OCI-LY3 (cell line): ENCODE results near the gene LRP1B.

Experiments
- CTCF ChIP-seq: fragments of 200-600, 300-600 bp; sonication (generic); IDR thresholded peaks from 2 replicates; pipeline ENCODE4 v1.5.1; 2014; ENCODE audit warnings: antibody characterized with exemption, low read length, low read depth
- EZH2phosphoT487 ChIP-seq: fragments of 200-600 bp; shearing (Covaris generic); IDR thresholded peaks from 2 replicates; pipeline ENCODE4 v1.6.1; 2018; ENCODE audit warnings: antibody characterized with exemption, mixed run types, low read depth

DNA sequence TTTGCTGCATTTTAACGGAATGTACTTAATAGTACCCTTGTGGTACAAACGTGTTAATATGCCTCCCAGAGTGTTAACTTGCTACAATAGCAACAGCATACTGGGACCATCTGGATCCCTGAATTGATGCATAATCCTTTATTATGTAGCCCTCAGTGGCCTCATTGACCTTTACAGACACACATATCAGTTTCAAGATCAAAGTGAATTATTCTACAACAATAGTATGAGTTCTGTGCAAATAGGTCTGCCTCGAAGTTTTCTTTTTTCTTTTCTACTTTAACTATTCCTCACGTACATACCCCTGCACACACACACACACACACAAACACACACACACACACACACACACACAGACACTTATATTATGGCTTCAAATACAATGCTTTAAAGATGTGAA is 1622.1 kb downstream of the LRP1B start:
- TF ChIP-seq CTCF (no peak), EZH2phosphoT487 (no peak)
